HL-60 (cell line): Measurements from ENCODE around the gene USP24.

Experiments used
- DNase-seq, 2 experiments: peaks; one replicate each; pipeline ENCODE4 v3.0.0-alpha.2; 2010 to 2020; ENCODE audit warnings: low read depth in 1 of 2, low spot score in 1 of 2
- H3K27ac ChIP-seq: fragments of 250-450 bp; sonication (Bioruptor Pico); replicated peaks from 2 replicates; pipeline ENCODE4 v1.5.1; 2020; ENCODE audit warnings: mild to moderate bottlenecking, moderate library complexity
- H3K27me3 ChIP-seq: fragments of 250-450 bp; sonication (Bioruptor Pico); 2 replicates; pipeline ENCODE4 v1.5.1; 2021; ENCODE audit warnings: mild to moderate bottlenecking, moderate library complexity; ENCODE audit not compliant: insufficient read depth, poor library complexity, severe bottlenecking
- H3K4me3 ChIP-seq: replicated peaks from 2 replicates; pipeline ENCODE4 v1.5.1; 2011; ENCODE audit warnings: mild to moderate bottlenecking, control low read depth, low read length; ENCODE audit not compliant: insufficient read depth
- CTCF ChIP-seq: IDR thresholded peaks from one replicate; pipeline ENCODE4 v1.5.1; 2011; ENCODE audit warnings: low read length, control low read depth, inconsistent platforms; ENCODE audit not compliant: insufficient read depth
- GABPA ChIP-seq: IDR thresholded peaks from 2 replicates; pipeline ENCODE4 v1.6.1; 2012; ENCODE audit warnings: low read depth
- POLR2AphosphoS5 ChIP-seq: IDR thresholded peaks from 2 replicates; pipeline ENCODE4 v1.6.1; 2012; ENCODE audit warnings: low read depth
- REST ChIP-seq: IDR thresholded peaks from 2 replicates; pipeline ENCODE4 v1.6.1; 2012; ENCODE audit warnings: low read depth; ENCODE audit not compliant: insufficient replicate concordance
- SPI1 ChIP-seq: IDR thresholded peaks from 2 replicates; pipeline ENCODE4 v1.6.1; 2012; ENCODE audit warnings: low read depth, mild to moderate bottlenecking, borderline replicate concordance

Gene USP24

GRCh38 chr1:55190109-55190508 is 25.1 kb downstream of the USP24 start:
- Histone ChIP-seq H3K27ac (no peak overlapping the region), H3K4me3 (no peak overlapping the region), H3K27me3 (no peaks in the 10 kb centered on the region)
- no peak for TF ChIP-seq POLR2AphosphoS5
- TF ChIP-seq REST = no peak
- no peak for TF ChIP-seq GABPA
- no peak for TF ChIP-seq CTCF
- no peak for TF ChIP-seq SPI1
- no peak for DNase-seq

GRCh38 chr1:55188909-55189308 is 26.3 kb downstream of the USP24 start:
- no peak for TF ChIP-seq SPI1
- no peak for TF ChIP-seq REST
- no peak for TF ChIP-seq GABPA
- TF ChIP-seq POLR2AphosphoS5 = no peak
- no peak for TF ChIP-seq CTCF
- Histone ChIP-seq H3K4me3 (no peak overlapping the region), H3K27ac (no peak overlapping the region), H3K27me3 (no peaks in the 10 kb centered on the region)
- no peak for DNase-seq

GRCh38 chr1:55185832-55186231 is 29.3 kb downstream of the USP24 start:
- no peak for TF ChIP-seq GABPA
- Histone ChIP-seq H3K4me3 (no peak overlapping the region), H3K27me3 (no peaks in the 10 kb centered on the region), H3K27ac (no peak overlapping the region)
- DNase-seq = no peak

GRCh38 chr1:55184859-55185258 is 30.3 kb downstream of the USP24 start:
- TF ChIP-seq GABPA (no peak), CTCF (no peak), POLR2AphosphoS5 (no peak), REST (no peak), SPI1 (no peak)
- H3K27ac ChIP-seq = no peak overlapping the region
- no peak overlapping the region for H3K4me3 ChIP-seq
- no peaks in the 10 kb centered on the region for H3K27me3 ChIP-seq
- DNase-seq = no peak
